GM13977 (cell line): ENCODE results near the gene C11orf71.

ENCODE experiments used
- DNase-seq: peaks from one replicate; pipeline ENCODE4 v3.0.0; 2012; ENCODE audit warnings: low spot score
- CTCF ChIP-seq: IDR thresholded peaks from 2 replicates; pipeline ENCODE4 v1.5.1; 2012; ENCODE audit warnings: mild to moderate bottlenecking, control low read depth; ENCODE audit not compliant: insufficient read depth; ENCODE audit errors: extremely low read depth, missing control alignments
- in situ Hi-C: fragments of 300-500 bp; cut with MboI; formaldehyde crosslinking; loops from one replicate; pipeline ENCODE4 v1.12.0; 2022; ENCODE audit warnings: low sequenced_read_pairs, low pct_unique_long_range_greater_than_20kb, mixed read lengths, inconsistent platforms; ENCODE audit not compliant: unreplicated experiment

The C11orf71 gene

GRCh38 chr11:114432893-114433292, 32.6 kb upstream of the C11orf71 start:
- TF ChIP-seq CTCF = no peak
- in situ Hi-C loops = no loop called here
- DNase-seq = no peak

- TF ChIP-seq CTCF = no peak
- DNase-seq = no peak
- in situ Hi-C loops = no loop called here
Observed at GRCh38 chr11:114430290-114430689, 30.0 kb upstream of the C11orf71 start.

DNA sequence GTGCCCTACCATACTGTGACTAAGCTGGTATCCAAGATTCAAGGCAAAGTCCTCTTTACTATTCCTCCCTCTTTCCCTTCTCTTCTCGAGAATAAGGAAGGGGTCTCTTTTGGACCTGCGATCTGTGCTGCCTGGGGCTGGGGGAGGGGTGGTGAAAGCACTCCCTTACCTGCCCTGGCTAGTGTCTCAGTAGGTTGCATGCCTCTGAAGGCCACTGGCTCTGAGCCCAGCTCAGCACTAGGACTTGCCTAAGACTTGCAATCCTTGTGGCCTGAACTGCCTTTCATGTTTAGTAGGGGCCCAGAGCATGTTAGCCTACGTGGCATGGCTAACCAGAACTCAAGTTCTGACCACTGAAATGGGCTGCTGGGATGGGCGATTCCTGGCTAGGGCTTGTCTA, 26.0 kb upstream of the C11orf71 start:
- DNase-seq = no peak
- in situ Hi-C loops = no loop called here
- TF ChIP-seq CTCF = no peak

GRCh38 chr11:114416441-114416961, 16.2 kb upstream of the C11orf71 start:
- in situ Hi-C loops = no loop called here
- DNase-seq = no peak
- no peak for TF ChIP-seq CTCF

DNA sequence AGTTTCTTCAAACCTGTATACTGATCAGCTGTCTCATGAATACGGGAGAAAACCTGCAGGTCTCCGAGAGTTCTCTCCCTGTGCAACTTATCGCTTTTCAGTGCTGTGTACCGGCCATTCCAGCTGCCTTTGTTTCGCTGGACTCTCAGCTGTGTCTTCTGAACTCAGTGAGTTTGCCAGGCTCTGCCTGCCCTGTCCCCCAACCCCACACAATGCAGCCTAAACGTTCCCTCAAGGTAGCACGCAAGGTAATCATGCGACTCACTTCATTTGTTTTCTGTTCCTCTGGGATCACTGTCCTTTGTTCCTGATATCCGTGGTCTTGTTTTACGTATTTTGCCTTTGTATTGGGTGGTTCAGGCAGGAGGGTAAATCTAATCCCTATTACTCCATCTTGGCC, 13.6 kb upstream of the C11orf71 start:
- no peak for DNase-seq
- TF ChIP-seq CTCF = no peak
- in situ Hi-C loops = no loop called here

DNA sequence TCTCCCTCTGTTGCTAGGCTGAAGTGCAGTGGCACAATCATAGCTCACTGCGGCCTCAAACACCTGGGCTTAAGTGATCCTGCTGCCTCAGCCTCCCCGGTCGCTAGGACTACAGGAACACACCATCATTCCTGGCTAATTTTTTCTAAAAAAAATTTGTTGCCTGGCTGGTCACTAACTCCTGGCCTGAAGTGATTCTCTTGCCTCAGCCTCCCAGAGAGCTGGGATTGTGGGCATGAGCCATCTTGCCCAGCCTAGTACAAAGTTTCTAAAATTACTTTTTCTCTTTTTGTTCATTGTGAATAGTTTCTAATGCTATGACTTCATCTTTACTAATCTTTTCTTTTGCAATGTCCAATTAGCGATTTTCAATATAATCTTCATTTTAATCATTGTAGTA, 12.6 kb upstream of the C11orf71 start:
- TF ChIP-seq CTCF = no peak
- DNase-seq = no peak
- in situ Hi-C loops = no loop called here

DNA sequence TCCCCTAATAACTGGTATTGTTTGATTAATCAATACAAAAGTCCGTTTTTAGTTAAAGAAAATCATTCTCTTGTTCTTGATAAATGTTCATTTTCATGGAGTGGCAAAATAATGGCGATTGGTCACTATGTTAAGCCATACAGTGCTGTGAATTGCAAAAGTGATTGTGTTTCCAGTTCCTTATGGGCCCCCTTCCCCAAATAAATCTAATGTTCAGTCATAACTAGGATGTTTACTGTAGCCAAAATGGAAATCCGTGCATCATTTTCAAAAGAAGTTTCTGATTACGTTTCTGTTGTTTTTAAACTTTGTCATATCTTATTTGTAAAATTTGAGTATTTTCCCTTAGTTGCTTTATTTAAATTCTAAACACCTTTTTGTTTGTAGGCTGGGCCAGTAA, 1.0 kb upstream of the C11orf71 start:
- TF ChIP-seq CTCF = no peak
- no peak for DNase-seq
- in situ Hi-C loops = no loop called here
